H1 (cell line): ENCODE results near the gene RNF149. TPM values are rescaled to one million over a fixed set of nuclear protein-coding genes. Genes with fewer than 3 reads are reported as not detected.

Source experiments
- CTCF ChIA-PET: fragments of 300-600 bp; sonication (Branson Sonifier 250); formaldehyde crosslinking; loops from one replicate; lab custom pipeline; 2021; ENCODE audit not compliant: partially characterized antibody; lab: Charles Lee
- POLR2A ChIA-PET: fragments of 300-600 bp; sonication (Branson Sonifier 250); formaldehyde crosslinking; loops from one replicate; lab custom pipeline; 2021; ENCODE audit warnings: inconsistent platforms; ENCODE audit not compliant: partially characterized antibody; lab: Charles Lee
- DNase-seq, 2 experiments: peaks; one replicate each; pipeline versions ENCODE4 v3.0.0 to v3.0.0-alpha.2; 2010 to 2022; ENCODE audit warnings: low spot score in 2 of 2, low read depth in 1 of 2, mixed read lengths in 1 of 2
- FAIRE-seq: peaks from 2 replicates; lab custom pipeline; 2011; peaks lifted over from hg19 to GRCh38; lab: Jason Lieb, UNC
- H2AFZ ChIP-seq: 2 replicates; pipeline ENCODE4 v1.8.1; 2012; ENCODE audit warnings: low read length, inconsistent platforms
- H2AK5ac ChIP-seq: 2 replicates; pipeline ENCODE4 v1.6.1; 2013; ENCODE audit warnings: low read depth, low read length
- H2BK120ac ChIP-seq: replicated peaks from 2 replicates; pipeline ENCODE3; 2013; ENCODE audit warnings: low read depth, low read length, inconsistent platforms
- H2BK12ac ChIP-seq: 2 replicates; pipeline ENCODE4 v1.6.1; 2013; ENCODE audit warnings: low read depth, low read length
- H2BK15ac ChIP-seq: 2 replicates; pipeline ENCODE4 v1.6.1; 2013; ENCODE audit warnings: low read length
- H2BK20ac ChIP-seq: 2 replicates; pipeline ENCODE4 v1.6.1; 2013; ENCODE audit warnings: low read length
- H2BK5ac ChIP-seq: 2 replicates; pipeline ENCODE4 v1.6.1; 2013; ENCODE audit warnings: low read depth, low read length
- H3K14ac ChIP-seq: 2 replicates; pipeline ENCODE4 v1.6.1; 2013; ENCODE audit warnings: inconsistent platforms; ENCODE audit not compliant: insufficient read length
- H3K18ac ChIP-seq: 2 replicates; pipeline ENCODE4 v1.6.1; 2013; ENCODE audit warnings: low read length; ENCODE audit errors: extremely low read depth
- H3K23ac ChIP-seq: 2 replicates; pipeline ENCODE4 v1.6.1; 2013; ENCODE audit warnings: inconsistent platforms; ENCODE audit not compliant: insufficient read length
- H3K23me2 ChIP-seq: 2 replicates; pipeline ENCODE4 v1.6.1; 2013; ENCODE audit warnings: low read depth, low read length
- H3K27ac ChIP-seq: 2 replicates; pipeline ENCODE4 v1.6.1; 2011; ENCODE audit warnings: low read depth, low read length, inconsistent platforms
- H3K27me3 ChIP-seq, 4 experiments: replicated peaks in 1 of 4; 1 replicate in 1 of 4; 2 replicates in 3 of 4; pipeline versions ENCODE4 v1.6.1 to v1.8.1; 2011 to 2013; ENCODE audit warnings: low read length in 3 of 4, mild to moderate bottlenecking in 3 of 4, inconsistent platforms in 2 of 4, mixed read lengths in 2 of 4, moderate library complexity in 1 of 4; ENCODE audit not compliant: control insufficient read depth in 3 of 4, insufficient read depth in 3 of 4; ENCODE audit errors: extremely low read depth in 1 of 4
- H3K36me3 ChIP-seq, 4 experiments: 2 replicates each; pipeline versions ENCODE4 v1.6.1 to v1.8.1; 2011 to 2013; ENCODE audit warnings: mild to moderate bottlenecking in 4 of 4, low read length in 3 of 4, moderate library complexity in 2 of 4, control low read depth in 1 of 4, inconsistent platforms in 1 of 4; ENCODE audit not compliant: insufficient read depth in 4 of 4, control insufficient read depth in 2 of 4
- H3K4ac ChIP-seq: replicated peaks from 2 replicates; pipeline ENCODE3; 2013; ENCODE audit warnings: low read length, low read depth, mixed read lengths, inconsistent platforms; ENCODE audit not compliant: insufficient read length
- H3K4me1 ChIP-seq, 4 experiments: replicated peaks in 1 of 4; 1 replicate in 1 of 4; 2 replicates in 3 of 4; pipeline versions ENCODE4 v1.6.1 to v1.8.1; 2011 to 2013; ENCODE audit warnings: low read length in 3 of 4, inconsistent platforms in 2 of 4, mixed read lengths in 1 of 4; ENCODE audit not compliant: insufficient read depth in 4 of 4, control insufficient read depth in 3 of 4
- H3K4me2 ChIP-seq, 2 experiments: 2 replicates each; pipeline versions ENCODE4 v1.6.1 to v1.8.1; 2011 to 2013; ENCODE audit warnings: low read depth in 2 of 2, low read length in 2 of 2, control low read depth in 1 of 2, inconsistent platforms in 1 of 2, mild to moderate bottlenecking in 1 of 2; ENCODE audit not compliant: insufficient read depth in 1 of 2
- H3K4me3 ChIP-seq, 4 experiments: fragments of 200-600, 300-600 bp in 1 of 4; sonication (generic), shearing (Covaris generic), sonication (Bioruptor Twin) in 1 of 4; 2 replicates each; pipeline versions ENCODE4 v1.5.1 to v1.8.1; 2011 to 2016; ENCODE audit warnings: low read length in 4 of 4, low read depth in 3 of 4, control low read depth in 2 of 4, inconsistent platforms in 2 of 4, mild to moderate bottlenecking in 2 of 4, mixed read lengths in 1 of 4, moderate library complexity in 1 of 4; ENCODE audit not compliant: insufficient read depth in 2 of 4; ENCODE audit errors: extremely low read depth in 1 of 4
- H3K56ac ChIP-seq: replicated peaks from 2 replicates; pipeline ENCODE3; 2013; ENCODE audit warnings: low read depth, mild to moderate bottlenecking, mixed read lengths, low read length, inconsistent platforms; ENCODE audit not compliant: insufficient read length
- H3K79me1 ChIP-seq: 2 replicates; pipeline ENCODE4 v1.6.1; 2013; ENCODE audit warnings: low read depth, low read length, control low read depth
- H3K79me2 ChIP-seq, 2 experiments: 2 replicates each; pipeline versions ENCODE4 v1.6.1 to v1.8.1; 2012 to 2013; ENCODE audit warnings: low read length in 2 of 2, mild to moderate bottlenecking in 2 of 2, inconsistent platforms in 1 of 2; ENCODE audit not compliant: insufficient read depth in 2 of 2, control insufficient read depth in 1 of 2
- H3K9ac ChIP-seq, 4 experiments: replicated peaks in 1 of 4; 1 replicate in 1 of 4; 2 replicates in 3 of 4; pipeline versions ENCODE4 v1.6.1 to v1.8.1; 2011 to 2013; ENCODE audit warnings: low read depth in 3 of 4, low read length in 3 of 4, control low read depth in 2 of 4, mild to moderate bottlenecking in 2 of 4, moderate library complexity in 2 of 4, inconsistent platforms in 1 of 4; ENCODE audit errors: extremely low read depth in 1 of 4
- H3K9me3 ChIP-seq, 2 experiments: 2 replicates each; pipeline versions ENCODE4 v1.6.1 to v1.8.1; 2012 to 2013; ENCODE audit warnings: mild to moderate bottlenecking in 2 of 2, moderate library complexity in 2 of 2, control low read depth in 1 of 2, inconsistent platforms in 1 of 2, low read depth in 1 of 2, low read length in 1 of 2, mixed read lengths in 1 of 2; ENCODE audit not compliant: insufficient read depth in 2 of 2
- H4K20me1 ChIP-seq, 2 experiments: replicated peaks in 1 of 2; 2 replicates each; pipeline versions ENCODE3 to v1.8.1; 2011 to 2013; ENCODE audit warnings: inconsistent platforms in 2 of 2, low read length in 2 of 2, mild to moderate bottlenecking in 1 of 2; ENCODE audit not compliant: insufficient read depth in 2 of 2, control insufficient read depth in 1 of 2
- H4K5ac ChIP-seq: 2 replicates; pipeline ENCODE4 v1.6.1; 2013; ENCODE audit warnings: low read length, low read depth, mixed read lengths, inconsistent platforms; ENCODE audit not compliant: insufficient read length
- H4K8ac ChIP-seq: 2 replicates; pipeline ENCODE4 v1.8.0; 2013; ENCODE audit warnings: mild to moderate bottlenecking, moderate library complexity, low read length, inconsistent platforms; ENCODE audit not compliant: insufficient read depth; ENCODE audit errors: extremely low read depth
- H4K91ac ChIP-seq: replicated peaks from 2 replicates; pipeline ENCODE3; 2013; ENCODE audit warnings: low read length, mixed read lengths, inconsistent platforms; ENCODE audit not compliant: insufficient read length
- ATF2 ChIP-seq: IDR thresholded peaks from 2 replicates; pipeline ENCODE4 v1.6.1; 2012; ENCODE audit warnings: low read length, inconsistent platforms
- BCL11A ChIP-seq, 2 experiments: IDR thresholded peaks; one replicate each; pipeline ENCODE4 v1.6.1; 2011; ENCODE audit warnings: low read depth in 2 of 2, low read length in 2 of 2, mild to moderate bottlenecking in 2 of 2
- JUN ChIP-seq: IDR thresholded peaks from 2 replicates; pipeline ENCODE4 v1.6.1; 2011; ENCODE audit warnings: low read depth, mild to moderate bottlenecking, improper control_type of control experiment, low read length
- KDM1A ChIP-seq: fragments of 200-600, 300-600 bp; sonication (generic); IDR thresholded peaks from 2 replicates; pipeline ENCODE4 v1.7.1; 2016; ENCODE audit warnings: mild to moderate bottlenecking, low read length, borderline replicate concordance
- NRF1 ChIP-seq: IDR thresholded peaks from 2 replicates; pipeline ENCODE4 v1.6.1; 2011; ENCODE audit warnings: mild to moderate bottlenecking, low read depth, low read length, improper control_type of control experiment
- PHF8 ChIP-seq: fragments of 200-600 bp; sonication (generic); conservative IDR thresholded peaks from 2 replicates; pipeline ENCODE4 v1.7.1; 2012; ENCODE audit warnings: low read depth, mild to moderate bottlenecking, inconsistent platforms, low read length, moderate library complexity
- SP2 ChIP-seq: IDR thresholded peaks from 2 replicates; pipeline ENCODE4 v1.6.1; 2012; ENCODE audit warnings: mild to moderate bottlenecking, low read length, inconsistent platforms
- SP4 ChIP-seq: IDR thresholded peaks from 2 replicates; pipeline ENCODE4 v1.6.1; 2012; ENCODE audit warnings: low read length, inconsistent platforms
- TAF7 ChIP-seq: optimal IDR thresholded peaks from 2 replicates; pipeline ENCODE3; 2011; ENCODE audit warnings: low read depth, mild to moderate bottlenecking, inconsistent platforms, low read length, moderate library complexity, borderline replicate concordance
- TBP ChIP-seq: IDR thresholded peaks from 2 replicates; pipeline ENCODE4 v1.6.1; 2011; ENCODE audit warnings: low read depth, low read length, improper control_type of control experiment
- USF2 ChIP-seq: IDR thresholded peaks from 2 replicates; pipeline ENCODE4 v1.6.1; 2011; ENCODE audit warnings: low read length, improper control_type of control experiment
- ZNF274 ChIP-seq: IDR thresholded peaks from 2 replicates; pipeline ENCODE4 v1.7.0; 2012; ENCODE audit warnings: low read length, borderline replicate concordance; ENCODE audit errors: extremely low read depth
- WGBS, 2 experiments: shearing (Covaris generic) in 1 of 2; methylation state at CpG; one replicate each; pipeline versions ENCODE4 v1.1.6 to v1.1.7; 2013 to 2015; ENCODE audit warnings: low lambda C conversion rate in 2 of 2, mixed read lengths in 2 of 2, inconsistent platforms in 1 of 2, low coverage in 1 of 2, missing lambda C conversion rate in 1 of 2; ENCODE audit not compliant: insufficient replicate concordance in 2 of 2, insufficient coverage in 1 of 2, insufficient read length in 1 of 2; ENCODE audit errors: extremely low coverage in 1 of 2, missing lambda C conversion rate in 1 of 2; 5-methylcytosine and 5-hydroxymethylcytosine counted together
- polyA plus RNA-seq, 7 experiments: library from polyadenylated mRNA; depleted of rRNA in 3 of 7; stranded (reverse) in 5 of 7; unstranded in 2 of 7; fragments of >200 nt in 5 of 7; fragments of 200-250 nt in 2 of 7; gene quantifications; 1 replicate in 5 of 7; 2 replicates in 1 of 7; 4 replicates in 1 of 7; pipeline versions ENCODE4 v1.2.1 to v1.2.3, GENCODE V29; 2011 to 2013; ENCODE audit warnings: missing spikeins in 2 of 7, mixed read lengths in 2 of 7
- total RNA-seq: library from RNA; stranded (reverse); fragmentation: NEBNext Ultra II Directional; extraction: Animal tissue kit (Norgen Biotek cat#: 25700); gene quantifications from 2 replicates; pipeline ENCODE4 v1.2.1, GENCODE V29; 2021

Gene RNF149
- total and polyA plus RNA-seq, 2 of the 8 experiments (the other 6 are each of a cell fraction or from before 2014, with no cell fraction given): 16.6 to 28.2 TPM

- no peak overlapping the region for H3K4ac ChIP-seq
- H3K36me3 ChIP-seq: no peaks in the 10 kb centered on the region
- no peaks in the 10 kb centered on the region for H3K27me3 ChIP-seq
- no peak for FAIRE-seq
- no peak overlapping the region for H2AFZ ChIP-seq
- DNase-seq: no peak
- no peak overlapping the region for H3K14ac ChIP-seq
- H3K4me3 ChIP-seq: no peak overlapping the region
- no peaks in the 10 kb centered on the region for H3K79me1 ChIP-seq
- H3K9me3 ChIP-seq: no peaks in the 10 kb centered on the region
- H3K23me2 ChIP-seq: no peaks in the 10 kb centered on the region
- no peak overlapping the region for H4K8ac ChIP-seq
- H2BK20ac ChIP-seq: no peak overlapping the region
- H3K23ac ChIP-seq: no peak overlapping the region
- no peak overlapping the region for H2BK12ac ChIP-seq
- H2BK5ac ChIP-seq: no peak overlapping the region
- no peak overlapping the region for H3K56ac ChIP-seq
- H2BK120ac ChIP-seq: no peak overlapping the region
- WGBS, 2 experiments: 96% methylated on average over 1 of the region's 1 CpG; no CpG with 5 or more reads in 1 of the 2 experiments
- H3K79me2 ChIP-seq: no peaks in the 10 kb centered on the region
- POLR2A ChIA-PET: no interaction called here
- no peak overlapping the region for H3K9ac ChIP-seq
- H4K5ac ChIP-seq: no peak overlapping the region
- no peak overlapping the region for H3K18ac ChIP-seq
- no peaks in the 10 kb centered on the region for H4K20me1 ChIP-seq
- no peak overlapping the region for H4K91ac ChIP-seq
- no peak overlapping the region for H3K27ac ChIP-seq
- H3K4me1 ChIP-seq: peaks cover 0 to 7% (median 0%) of the 10 kb centered on the region in 4 experiments; a peak in 1 of 7 replicates
- H3K4me2 ChIP-seq: no peak overlapping the region
- H2BK15ac ChIP-seq: no peak overlapping the region
- CTCF ChIA-PET: interaction anchor here (0.7 to 6.4 kb wide), 8 partner anchors 12 to 145 kb away, joined by 3 to 33 read pairs (median 8); partner anchors contain the start of gene CREG2
- H2AK5ac ChIP-seq: no peak overlapping the region
- TF ChIP-seq BCL11A (IDR thresholded peaks at IDR 0.05; ENCODE audit: low read depth in 2 of 2, low read length in 2 of 2) (no peak), TBP (no peak), SP4 (no peak), KDM1A (no peak), TAF7 (no peak), ATF2 (no peak), JUN (no peak), USF2 (no peak), SP2 (no peak), NRF1 (no peak), ZNF274 (no peak), PHF8 (no peak)
Observed at GRCh38 chr2:101348883-101349282, 40.4 kb upstream of the RNF149 start.
